ENCODE data around the gene PDZD7. TPM values are rescaled to one million over a fixed set of nuclear protein-coding genes. Genes with fewer than 3 reads are reported as not detected.

PDZD7 gene
- total RNA-seq, 1 experiment from 2014 or later, result 0.30 TPM

DNA sequence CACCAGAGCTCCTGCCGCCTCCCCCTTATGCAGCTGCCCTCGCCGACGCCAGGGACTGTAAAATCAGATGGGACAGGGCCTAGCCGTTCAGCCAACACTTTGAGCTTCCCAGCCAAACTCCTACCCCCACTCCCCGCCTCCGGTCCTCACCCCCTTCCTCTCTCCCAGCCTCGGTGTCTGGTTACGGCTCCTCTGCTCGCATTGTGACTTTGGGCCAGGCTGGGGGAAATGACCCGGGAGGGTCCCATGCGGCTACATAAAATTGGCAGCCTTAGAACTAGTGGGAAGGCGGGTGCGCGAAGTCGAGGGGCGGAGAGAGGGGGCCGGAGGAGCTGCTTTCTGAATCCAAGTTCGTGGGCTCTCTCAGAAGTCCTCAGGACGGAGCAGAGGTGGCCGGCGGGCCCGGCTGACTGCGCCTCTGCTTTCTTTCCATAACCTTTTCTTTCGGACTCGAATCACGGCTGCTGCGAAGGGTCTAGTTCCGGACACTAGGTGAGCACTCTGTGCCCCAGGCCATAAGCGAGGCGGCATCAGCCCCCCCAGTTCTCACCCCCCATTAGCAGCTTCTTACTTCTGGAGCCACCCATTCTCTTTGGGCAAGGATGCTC lies 30.8 kb upstream of the PDZD7 start, which contains the start of gene KAZALD1:
TSS of gene KAZALD1 (plus strand) at position 366 of the 608 bp plus-strand sequence. CDS start 604 bp downstream, outside the sequence.
- no peaks in the 10 kb centered on the region for H3K36me3 ChIP-seq (ENCODE audit: insufficient read depth, low read length, poor library complexity, severe bottlenecking)
- no peaks in the 10 kb centered on the region for H3K9me3 ChIP-seq (ENCODE audit: low read depth, low read length, poor library complexity, severe bottlenecking)
- TSS peak; percentile 74 for BruUV-seq (replicated peaks)
- TF ChIP-seq CTCF (conservative IDR thresholded peaks at IDR 0.05; ENCODE audit: low read depth, low read length) (no peak), EZH2 (IDR thresholded peaks at IDR 0.05; ENCODE audit: borderline replicate concordance, low read depth, low read length, poor library complexity, severe bottlenecking) (no peak)
- CTCF ChIA-PET, result interaction anchor here (0.6 to 1.4 kb wide), 4 partner anchors 8 to 80 kb away, joined by 3 to 10 read pairs (median 6); no protein-coding TSS in a partner anchor
- no peaks in the 10 kb centered on the region for H3K27me3 ChIP-seq (replicated peaks; ENCODE audit: insufficient read depth, low read depth, low read length, poor library complexity)
- peak within 1 kb of the TSS; percentile 98 for H3K27ac ChIP-seq (ENCODE audit: low read depth, low read length, poor library complexity, severe bottlenecking)
- peak; percentile 83 for DNase-seq (ENCODE audit: low spot score)
- H3K4me3 ChIP-seq (ENCODE audit: low read depth, low read length, poor library complexity, severe bottlenecking), result peak within 1 kb of the TSS; percentile 73
- H3K4me1 ChIP-seq (ENCODE audit: insufficient read depth, low read length, poor library complexity, severe bottlenecking), result peaks cover 72% of the 10 kb centered on the region
- intact Hi-C loops (cut with micrococcal nuclease; ENCODE audit: unreplicated experiment), result loop anchor here (5.0 kb wide), 1 partner anchor 64 kb away; the partner anchor contains the start of gene LZTS2
- POLR2A ChIA-PET (ENCODE audit: low non-redundant PET), result no interaction called here

DNA sequence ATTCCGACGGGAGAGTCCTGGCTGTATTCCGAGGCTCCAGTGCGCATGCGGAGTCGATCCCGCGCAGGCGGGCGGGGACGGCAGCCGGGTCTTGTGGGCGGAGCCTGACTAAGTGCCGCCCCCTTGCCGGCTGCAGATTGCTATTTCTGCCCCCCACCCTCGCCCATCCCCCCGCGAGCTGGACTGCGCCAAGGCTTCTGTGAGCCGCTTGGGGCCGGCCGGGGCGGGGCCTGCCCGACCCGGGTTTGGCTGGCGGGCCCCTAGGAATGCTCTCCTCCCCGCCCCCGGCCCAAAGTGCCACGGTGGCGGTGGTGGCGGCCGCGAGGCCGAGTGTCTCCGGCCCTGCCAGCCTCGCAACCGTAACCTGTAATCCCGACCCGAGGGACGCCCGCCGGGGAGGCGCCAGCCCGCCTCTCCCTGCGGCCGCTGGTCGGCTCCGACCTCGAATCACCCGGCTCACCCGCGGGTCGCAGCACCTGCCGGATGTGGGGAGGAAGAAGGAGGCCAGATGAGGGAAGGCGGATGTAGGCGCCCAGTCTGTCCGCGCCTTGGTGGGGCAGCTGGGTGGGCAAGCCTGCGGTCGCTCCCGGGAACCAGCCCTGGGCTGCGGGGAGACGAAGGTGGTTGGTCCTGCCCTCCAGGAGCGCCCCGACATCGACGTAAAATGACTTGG lies 30.2 kb upstream of the PDZD7 start:
- TF ChIP-seq CTCF (conservative IDR thresholded peaks at IDR 0.05; ENCODE audit: low read depth, low read length) (no peak), EZH2 (IDR thresholded peaks at IDR 0.05; ENCODE audit: borderline replicate concordance, low read depth, low read length, poor library complexity, severe bottlenecking) (no peak)
- no peaks in the 10 kb centered on the region for H3K36me3 ChIP-seq (ENCODE audit: insufficient read depth, low read length, poor library complexity, severe bottlenecking)
- intact Hi-C loops (cut with micrococcal nuclease; ENCODE audit: unreplicated experiment), result loop anchor here (1.0 to 5.0 kb wide), 2 partner anchors 7 to 64 kb away; partner anchors contain the start of gene LZTS2
- H3K4me3 ChIP-seq (ENCODE audit: low read depth, low read length, poor library complexity, severe bottlenecking), result peak overlapping the region; percentile 73
- H3K27ac ChIP-seq (ENCODE audit: low read depth, low read length, poor library complexity, severe bottlenecking), result peak overlapping the region; percentile 98
- DNase-seq (ENCODE audit: low spot score), result peak; percentile 94
- H3K9me3 ChIP-seq (ENCODE audit: low read depth, low read length, poor library complexity, severe bottlenecking), result no peaks in the 10 kb centered on the region
- H3K4me1 ChIP-seq (ENCODE audit: insufficient read depth, low read length, poor library complexity, severe bottlenecking), result peaks cover 70% of the 10 kb centered on the region
- no TSS peak for BruUV-seq (replicated peaks)
- no peaks in the 10 kb centered on the region for H3K27me3 ChIP-seq (replicated peaks; ENCODE audit: insufficient read depth, low read depth, low read length, poor library complexity)
- POLR2A ChIA-PET (ENCODE audit: low non-redundant PET), result interaction anchor here (0.7 kb wide), 1 partner anchor 1403 kb away, joined by 4 read pairs; no protein-coding TSS in a partner anchor
- CTCF ChIA-PET, result interaction anchor here (1.1 to 1.4 kb wide), 3 partner anchors 11 to 81 kb away, joined by 3 to 10 read pairs (median 8); no protein-coding TSS in a partner anchor

GRCh38 chr10:101060036-101060950 lies 29.4 kb upstream of the PDZD7 start:
- POLR2A ChIA-PET (ENCODE audit: low non-redundant PET), result interaction anchor here (0.7 kb wide), 1 partner anchor 1402 kb away, joined by 4 read pairs; no protein-coding TSS in a partner anchor
- peak overlapping the region; percentile 73 for H3K4me3 ChIP-seq (ENCODE audit: low read depth, low read length, poor library complexity, severe bottlenecking)
- intact Hi-C loops (cut with micrococcal nuclease; ENCODE audit: unreplicated experiment), result loop anchor here (1.0 to 5.0 kb wide), 2 partner anchors 8 to 63 kb away; partner anchors contain the start of gene LZTS2
- H3K27me3 ChIP-seq (replicated peaks; ENCODE audit: insufficient read depth, low read depth, low read length, poor library complexity), result no peaks in the 10 kb centered on the region
- CTCF ChIA-PET, result interaction anchor here (0.6 to 2.8 kb wide), 3 partner anchors 10 to 82 kb away, joined by 3 to 13 read pairs (median 4); no protein-coding TSS in a partner anchor
- H3K36me3 ChIP-seq (ENCODE audit: insufficient read depth, low read length, poor library complexity, severe bottlenecking), result no peaks in the 10 kb centered on the region
- peak overlapping the region; percentile 98 for H3K27ac ChIP-seq (ENCODE audit: low read depth, low read length, poor library complexity, severe bottlenecking)
- no peaks in the 10 kb centered on the region for H3K9me3 ChIP-seq (ENCODE audit: low read depth, low read length, poor library complexity, severe bottlenecking)
- TSS peak; percentile 80 for BruUV-seq (replicated peaks)
- DNase-seq (ENCODE audit: low spot score), result peak; percentile 97
- peaks cover 62% of the 10 kb centered on the region for H3K4me1 ChIP-seq (ENCODE audit: insufficient read depth, low read length, poor library complexity, severe bottlenecking)
- TF ChIP-seq CTCF (conservative IDR thresholded peaks at IDR 0.05; ENCODE audit: low read depth, low read length) (peak; percentile 96), EZH2 (IDR thresholded peaks at IDR 0.05; ENCODE audit: borderline replicate concordance, low read depth, low read length, poor library complexity, severe bottlenecking) (no peak)

Data from A673 (cell line).